GM18867 (cell line): ENCODE data around the gene SMARCD3.

Experiments
- ATAC-seq: cut with Tn5 transposase; IDR thresholded peaks from one replicate; pipeline ENCODE4 v1.9.1; 2021; ENCODE audit warnings: mild to moderate bottlenecking, moderate library complexity; ENCODE audit not compliant: unreplicated experiment

Gene SMARCD3

DNA sequence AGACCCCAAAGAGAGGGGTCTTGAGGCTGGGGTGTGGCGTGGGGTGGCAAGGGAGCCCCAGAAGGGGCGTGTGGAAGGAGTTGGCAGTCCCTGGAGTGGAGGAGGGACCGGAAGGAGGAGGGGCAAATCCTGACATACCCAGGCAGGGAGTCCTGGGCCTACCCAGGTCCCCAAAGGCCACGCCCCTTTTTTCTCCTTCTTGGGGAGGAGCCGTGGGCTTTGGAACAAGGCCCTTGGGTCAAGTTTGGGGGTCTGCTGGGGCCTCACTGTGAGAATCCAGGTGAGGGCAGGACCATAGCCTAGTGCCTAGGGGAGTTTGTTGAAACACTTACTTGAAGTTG lies 1.2 kb upstream of the SMARCD3 start:
- no peak for ATAC-seq

DNA sequence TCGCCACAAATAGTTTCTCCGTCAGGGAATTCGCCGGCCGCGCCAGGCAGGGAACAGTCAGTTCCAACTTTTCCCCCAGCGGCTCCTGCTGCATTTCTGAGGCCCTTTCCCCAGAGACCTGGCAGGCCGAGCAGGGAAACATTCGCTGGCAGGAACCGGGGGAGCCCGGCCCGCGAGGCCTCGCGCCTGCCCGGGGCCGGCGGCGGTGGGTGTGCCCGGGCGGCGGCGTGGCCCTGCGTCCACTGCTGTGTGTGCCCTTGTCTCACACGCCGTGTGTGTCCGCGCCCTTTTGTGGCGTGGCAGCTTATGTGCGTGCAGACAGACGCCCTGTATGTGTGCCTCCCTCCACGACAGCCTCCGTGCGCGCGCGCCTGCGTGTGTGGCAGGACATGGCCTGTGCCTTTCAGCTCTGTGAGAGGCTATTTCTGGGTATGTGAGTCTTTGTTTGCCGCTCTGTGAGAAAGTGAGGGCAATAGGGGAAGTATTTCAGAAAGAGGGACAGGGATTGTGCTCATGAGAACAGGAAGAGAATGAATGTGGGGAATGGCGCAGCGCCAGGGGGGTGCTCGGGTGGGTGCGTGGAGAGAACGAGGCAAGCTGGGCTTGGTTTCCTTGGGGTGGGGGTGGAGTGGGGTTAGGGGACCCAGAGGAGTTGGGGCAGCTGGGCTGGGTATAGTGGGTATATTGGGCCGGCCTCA lies 689 bp upstream of the SMARCD3 start:
- no peak for ATAC-seq

DNA sequence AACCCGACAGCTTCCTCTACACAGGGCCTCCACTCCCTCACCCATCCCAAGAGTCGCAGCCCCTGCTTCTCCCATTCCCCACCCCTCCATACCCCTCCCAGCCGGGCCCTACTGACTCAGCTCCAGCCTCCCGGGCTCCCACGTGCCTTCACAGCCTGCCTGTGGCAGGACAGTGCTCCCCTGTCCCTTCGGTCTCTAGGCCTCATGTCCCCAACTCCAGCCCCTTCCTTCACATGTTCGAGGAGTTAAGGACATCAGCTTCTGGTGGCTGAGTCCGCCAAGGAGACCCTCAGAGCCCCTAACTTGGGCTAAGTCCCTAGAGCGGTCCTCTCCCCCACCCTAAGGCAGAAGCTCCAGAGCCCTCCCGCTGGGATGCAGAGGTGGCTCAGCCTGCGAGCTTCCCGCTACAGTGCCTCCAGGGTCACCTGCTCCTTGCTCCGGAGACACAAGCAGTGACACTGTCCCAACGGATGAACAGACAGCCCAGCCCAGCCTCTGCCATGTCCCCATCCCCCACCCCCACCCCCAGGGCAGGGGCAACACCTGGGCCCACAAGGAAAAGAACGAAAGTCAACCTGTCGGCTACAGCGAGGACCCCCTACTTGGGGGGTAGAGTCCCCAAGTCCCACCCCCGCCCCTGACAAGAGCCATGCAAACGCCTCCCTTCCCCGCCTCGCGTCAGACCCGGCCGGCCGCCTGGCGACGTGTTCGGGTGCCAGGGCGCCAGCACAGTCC lies 716 bp downstream of the SMARCD3 start:
- no peak for ATAC-seq

DNA sequence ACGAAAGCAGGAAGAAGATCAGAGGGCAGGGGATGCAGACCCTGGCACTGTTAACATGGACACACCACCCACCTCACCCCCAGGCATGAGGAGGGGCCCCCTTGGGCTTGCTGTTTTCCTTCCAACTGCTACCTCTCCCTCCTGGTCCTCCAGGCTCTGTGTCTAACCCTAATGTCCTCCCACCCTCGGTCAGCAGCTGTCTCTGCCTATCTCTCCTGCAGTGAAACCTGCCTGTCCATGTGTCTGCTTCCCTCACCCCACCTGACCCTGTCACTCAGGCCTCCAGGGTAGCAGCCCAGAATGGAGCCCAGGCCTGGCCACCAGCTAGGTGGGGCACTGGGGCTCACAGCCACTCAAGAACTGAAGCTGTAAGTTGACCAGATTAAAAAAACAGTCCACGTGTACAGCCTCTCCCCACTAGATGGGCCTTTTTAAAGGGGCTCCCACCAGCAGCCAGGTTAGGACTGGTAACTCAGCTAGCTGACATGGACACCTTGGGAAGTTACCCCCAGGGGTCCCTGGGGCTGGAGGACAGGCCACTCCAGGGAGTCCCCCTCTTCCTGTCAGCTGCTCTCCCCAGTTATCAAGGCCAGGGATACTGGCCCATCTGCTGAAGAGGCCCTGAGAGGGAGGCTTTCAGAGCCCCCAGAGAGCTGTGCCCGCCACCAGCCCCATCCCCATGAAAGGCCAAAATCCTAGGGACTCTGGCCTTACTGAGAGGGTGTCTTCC lies 1.5 kb downstream of the SMARCD3 start:
- ATAC-seq = no peak

DNA sequence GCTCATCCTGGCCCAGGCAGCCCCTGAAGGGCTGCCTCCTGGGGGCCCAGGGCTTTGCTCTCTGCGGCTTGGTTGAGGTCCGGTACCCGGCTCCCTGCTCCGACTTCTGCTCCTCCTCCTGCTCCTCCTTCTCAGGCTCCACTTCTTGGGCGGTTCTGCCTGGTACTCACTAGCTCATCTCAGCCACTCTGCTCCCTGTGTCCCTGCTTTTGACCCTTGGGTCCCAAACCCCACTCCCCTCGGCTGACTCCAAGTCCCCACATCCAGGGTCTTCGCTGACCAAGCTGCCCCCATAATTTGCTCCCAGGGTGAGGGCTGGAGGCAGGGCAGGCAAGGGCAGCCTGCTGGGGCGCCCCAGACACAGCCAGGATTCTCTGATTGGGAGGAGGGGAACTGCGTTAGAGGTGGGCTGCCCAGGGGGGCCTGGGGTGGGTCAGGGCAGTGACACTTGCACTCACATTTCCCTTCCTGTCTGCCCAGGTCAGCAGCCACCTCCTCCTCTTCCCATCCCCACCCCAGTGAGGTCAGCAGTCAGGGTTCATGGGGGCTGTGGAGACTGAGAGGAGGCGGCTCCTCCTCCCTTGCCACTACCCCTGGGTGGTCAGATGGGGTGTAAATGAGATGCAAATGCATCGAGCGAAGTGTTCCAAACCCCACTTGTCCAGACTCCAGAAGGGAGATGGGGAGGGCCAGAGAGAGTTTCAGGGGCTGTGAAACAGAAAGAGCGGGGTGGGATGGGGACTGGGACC lies 2.2 kb downstream of the SMARCD3 start:
- ATAC-seq = no peak

DNA sequence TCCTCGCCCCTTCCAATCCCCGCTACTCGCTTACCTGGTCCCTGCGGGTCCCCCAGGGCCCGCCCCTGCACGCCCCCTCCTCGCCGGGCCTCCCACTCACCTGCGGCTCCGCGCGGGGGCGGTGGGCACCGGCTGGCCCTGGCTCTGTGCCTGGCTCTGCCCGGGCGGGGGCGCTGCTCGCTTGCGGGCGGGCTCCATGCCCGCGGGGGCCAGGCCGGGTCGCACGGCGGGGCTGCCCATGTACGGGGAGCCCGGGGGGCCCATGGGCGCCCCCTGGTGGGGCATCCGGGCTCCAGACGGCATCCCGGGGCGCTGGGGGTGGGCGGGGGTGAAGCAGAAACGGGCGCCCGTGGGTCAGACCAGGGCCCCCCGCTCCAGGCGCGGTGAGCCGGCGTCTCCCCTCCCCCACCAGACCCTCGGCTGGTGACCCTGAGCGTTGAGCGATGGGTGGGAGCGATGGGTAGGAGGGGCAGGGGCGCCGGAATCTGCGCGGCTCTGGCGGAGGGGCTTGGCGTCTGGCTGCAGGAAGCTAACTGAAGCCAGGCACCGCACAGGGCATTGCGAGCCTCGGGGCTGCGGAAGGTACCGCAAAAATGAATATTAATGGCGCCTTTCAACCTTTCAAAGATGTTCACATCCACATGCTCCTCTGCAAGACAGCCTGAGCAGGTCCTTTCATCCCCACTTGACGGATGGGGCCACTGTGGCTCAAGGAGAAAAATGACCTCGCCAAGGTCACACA lies 3.0 kb downstream of the SMARCD3 start:
- ATAC-seq = peak; percentile 44

DNA sequence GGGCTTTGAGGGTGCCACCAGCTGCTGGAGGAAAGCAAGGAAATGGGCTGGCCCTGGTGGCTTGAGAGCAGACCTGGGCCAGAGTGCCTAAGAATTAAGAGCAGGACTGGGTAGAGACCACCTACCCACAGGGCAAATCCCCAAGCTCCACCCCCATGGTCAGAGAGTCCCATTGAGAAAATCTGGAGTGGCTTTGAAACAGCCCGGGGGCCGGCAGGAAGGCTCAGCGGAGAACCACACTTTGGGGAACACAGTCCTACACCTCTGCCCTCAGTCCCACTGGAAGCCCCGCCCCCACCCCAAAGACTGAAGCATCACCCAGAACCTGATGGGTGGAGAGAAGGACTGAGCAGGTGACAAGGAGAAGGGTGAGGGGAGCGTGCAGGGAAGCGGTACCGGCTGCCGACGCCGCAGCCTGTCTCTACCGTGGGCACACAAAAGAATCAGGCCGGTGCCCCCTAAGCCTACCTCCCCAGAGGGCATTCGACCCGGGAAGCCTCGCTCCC lies 3.6 kb downstream of the SMARCD3 start:
- no peak for ATAC-seq

DNA sequence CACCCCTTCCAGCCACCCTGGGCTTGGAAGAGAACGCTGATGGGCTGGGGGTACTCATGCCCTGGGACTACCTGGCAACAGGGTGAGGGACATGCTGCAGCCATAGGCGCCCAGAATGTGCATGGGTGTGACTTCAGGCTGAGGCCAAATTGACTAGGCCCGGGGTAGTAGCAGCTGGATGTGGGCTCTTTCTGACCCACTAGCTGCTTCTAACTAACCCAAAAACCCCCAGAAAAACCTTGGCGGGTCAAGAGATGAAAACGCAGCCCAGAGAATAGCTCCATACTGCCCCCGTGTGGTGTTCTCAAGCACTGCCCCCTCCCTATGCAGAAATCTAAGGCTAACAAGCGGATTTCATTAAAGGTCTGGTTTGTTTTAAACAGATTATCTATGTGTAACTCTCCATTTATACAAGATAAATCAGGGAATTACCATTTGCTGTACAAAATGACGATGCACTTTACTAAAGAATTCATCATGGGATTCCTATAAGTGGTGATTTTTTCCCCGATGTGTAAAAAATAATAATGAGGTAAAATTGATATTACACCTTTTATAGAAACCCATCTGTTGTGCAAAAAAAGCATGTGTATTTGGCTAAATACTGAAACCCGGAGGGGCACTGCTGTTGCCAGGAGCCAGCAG lies 4.2 kb downstream of the SMARCD3 start:
- ATAC-seq = no peak

DNA sequence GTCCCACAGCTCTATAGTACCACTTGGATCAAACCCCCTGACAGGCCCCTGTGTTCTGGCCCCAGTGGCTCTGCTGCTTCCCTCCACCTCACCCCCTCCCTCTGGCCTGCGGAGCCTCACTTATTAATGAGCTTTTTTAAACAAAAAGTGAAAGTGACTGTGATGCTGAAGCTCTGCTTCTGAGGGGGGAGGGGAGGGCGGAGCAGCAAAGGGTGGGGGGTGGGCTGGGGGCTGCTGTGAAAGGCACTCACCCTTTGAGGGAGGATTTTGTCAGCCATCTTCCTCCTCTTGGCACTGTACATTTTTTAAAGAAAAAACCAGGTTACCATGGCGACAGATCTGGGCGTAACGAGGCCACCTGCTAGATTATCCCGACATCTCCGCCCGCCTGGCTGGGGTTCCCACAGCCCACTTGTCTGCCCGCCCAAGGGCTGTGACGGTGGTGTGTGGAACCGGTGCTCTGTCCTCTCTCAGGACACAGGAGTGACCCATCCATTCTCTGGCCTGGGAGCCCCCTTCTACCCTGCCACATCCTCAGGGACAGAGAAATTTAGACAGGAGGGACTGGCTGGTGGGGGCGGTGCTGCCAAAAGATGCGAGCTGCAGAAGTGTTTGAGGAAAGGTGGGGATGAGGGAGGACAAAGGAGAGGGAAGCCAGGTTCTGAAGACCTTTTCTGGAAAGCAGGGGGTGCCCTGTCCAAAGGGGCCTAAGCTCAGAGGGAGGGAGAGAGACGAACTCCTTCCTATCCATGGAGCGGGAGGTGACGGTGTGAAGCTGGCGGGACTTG lies 4.9 kb downstream of the SMARCD3 start:
- no peak for ATAC-seq

DNA sequence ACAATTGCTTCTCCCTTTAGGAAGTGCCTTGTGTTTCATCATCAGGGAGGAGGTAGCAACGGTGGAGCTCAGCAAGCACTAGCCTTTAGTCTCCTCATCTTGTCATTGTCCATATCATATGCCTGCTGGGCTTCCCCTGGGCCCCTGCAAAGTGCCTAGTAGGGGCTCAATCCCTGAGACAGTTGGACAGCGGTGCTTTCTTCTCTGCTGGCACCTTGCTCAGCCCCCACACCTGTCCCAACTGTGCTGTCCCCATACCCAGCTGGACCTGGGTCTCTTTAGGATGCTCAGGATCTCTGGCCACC lies 5.5 kb downstream of the SMARCD3 start:
- no peak for ATAC-seq

DNA sequence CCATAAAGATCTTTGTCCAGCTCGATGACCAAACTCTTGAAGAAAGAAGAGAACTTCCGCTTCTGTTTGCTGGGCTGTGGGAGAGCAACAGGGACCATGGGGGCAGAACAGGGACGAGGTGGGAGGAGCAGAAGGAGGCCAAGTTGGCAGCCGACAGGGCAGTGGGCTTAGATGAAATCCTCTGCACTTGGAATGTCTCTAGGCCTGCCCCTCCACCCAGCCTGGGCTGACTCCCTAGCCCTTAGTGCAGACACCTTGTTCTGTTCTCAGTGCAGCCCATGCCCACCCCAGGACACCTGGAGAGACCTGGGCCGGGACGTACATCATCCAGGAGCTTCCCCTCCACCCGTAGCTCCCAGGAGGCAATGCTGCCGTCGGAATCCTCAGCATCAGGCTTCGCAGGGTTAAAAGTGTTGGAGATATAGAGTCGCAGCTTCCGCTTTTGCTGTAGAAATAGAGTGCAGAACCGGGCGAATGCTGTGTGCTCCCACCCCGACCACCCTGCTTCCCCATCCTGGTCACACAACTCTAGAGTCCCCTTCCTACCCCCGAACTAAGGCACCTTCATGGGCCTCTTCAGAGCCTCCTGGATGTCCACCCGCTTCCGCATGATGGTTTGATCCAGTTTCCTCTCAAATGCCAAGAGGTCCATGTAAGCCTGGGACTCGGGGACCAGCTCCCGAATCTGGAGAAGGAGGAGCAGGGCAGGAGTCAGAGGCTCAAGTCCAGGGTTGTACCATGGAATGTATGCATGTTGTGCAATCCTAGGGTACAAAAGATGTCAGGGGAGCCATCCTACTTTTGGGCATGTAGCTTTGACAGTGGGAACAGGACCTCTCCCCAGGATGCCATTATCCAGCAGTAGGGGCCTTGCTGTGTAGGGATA lies 6.1 kb downstream of the SMARCD3 start:
- no peak for ATAC-seq

DNA sequence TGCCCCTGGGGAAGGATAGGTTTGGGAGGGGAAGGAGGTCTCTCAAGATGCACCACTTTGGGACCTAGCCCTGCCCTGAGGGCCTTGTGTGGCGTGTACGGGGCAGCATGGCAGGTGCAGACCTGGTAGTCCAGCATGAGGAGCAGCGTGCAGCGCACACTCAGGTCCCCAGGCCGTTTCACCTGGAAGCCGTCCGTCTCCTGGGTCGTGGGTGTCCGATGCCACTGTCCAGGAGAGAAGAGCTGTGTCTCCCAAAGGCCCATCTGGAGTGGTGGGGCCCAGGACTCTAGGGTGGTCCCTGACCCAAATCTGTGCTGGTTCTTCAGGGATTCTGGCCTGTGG lies 6.8 kb downstream of the SMARCD3 start:
- no peak for ATAC-seq

DNA sequence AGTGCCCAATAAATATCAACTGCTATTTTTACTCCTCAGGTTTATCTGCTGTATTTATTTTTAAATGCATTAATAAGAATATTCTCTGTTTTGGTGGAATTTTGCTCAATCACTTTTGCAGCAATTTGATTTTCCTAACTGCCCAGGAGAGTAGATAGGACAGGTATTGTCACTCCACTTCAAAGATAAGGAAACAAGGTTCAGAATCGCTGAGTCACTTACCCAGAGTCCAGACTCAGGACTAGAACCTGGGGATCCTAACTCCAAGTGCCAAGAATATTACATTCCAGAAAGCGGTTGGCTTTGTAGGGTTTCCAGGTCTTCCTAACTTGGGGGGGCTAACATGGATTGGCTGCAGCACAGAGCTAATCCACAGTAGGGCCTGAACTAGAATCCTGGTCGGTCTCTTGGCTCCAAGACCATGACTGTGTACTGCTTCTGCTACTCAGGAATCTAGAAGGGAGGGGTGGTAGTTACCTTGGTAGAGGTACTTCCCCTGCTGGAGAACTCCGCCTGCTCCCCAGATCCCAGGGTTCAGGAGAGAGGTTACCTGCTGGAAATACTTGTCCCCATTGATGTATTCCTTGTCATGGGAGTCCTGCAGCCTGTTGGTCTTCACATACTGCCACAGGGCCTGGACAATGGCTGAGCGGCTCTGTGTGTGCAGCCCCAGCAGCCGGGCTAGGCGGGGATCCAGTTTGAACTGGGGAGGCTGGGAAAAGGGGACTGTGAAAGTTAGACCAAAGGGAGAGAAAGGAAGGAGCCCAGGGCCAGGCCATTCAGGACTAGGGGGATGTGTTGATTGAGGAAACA lies 7.3 kb downstream of the SMARCD3 start:
- ATAC-seq = no peak

DNA sequence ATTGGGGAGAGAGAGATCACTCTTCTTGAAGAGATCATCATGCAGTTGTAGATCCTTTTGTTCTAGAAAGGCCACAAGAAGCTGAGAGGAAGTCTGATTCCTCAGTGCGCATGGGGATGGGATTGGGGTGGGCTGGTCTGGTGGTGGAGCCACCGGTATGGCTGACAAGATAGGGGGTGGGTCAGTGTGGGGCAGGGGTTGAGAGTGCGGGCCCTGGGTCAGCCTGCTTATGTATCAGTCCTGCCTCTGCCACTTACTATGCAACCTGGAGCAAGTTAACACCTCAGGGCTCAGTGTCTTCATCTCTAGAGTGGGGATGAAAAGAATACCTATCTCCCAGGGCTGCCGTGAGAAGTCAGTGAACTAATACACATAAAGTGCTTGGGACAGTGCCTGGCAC lies 8.0 kb downstream of the SMARCD3 start:
- no peak for ATAC-seq

DNA sequence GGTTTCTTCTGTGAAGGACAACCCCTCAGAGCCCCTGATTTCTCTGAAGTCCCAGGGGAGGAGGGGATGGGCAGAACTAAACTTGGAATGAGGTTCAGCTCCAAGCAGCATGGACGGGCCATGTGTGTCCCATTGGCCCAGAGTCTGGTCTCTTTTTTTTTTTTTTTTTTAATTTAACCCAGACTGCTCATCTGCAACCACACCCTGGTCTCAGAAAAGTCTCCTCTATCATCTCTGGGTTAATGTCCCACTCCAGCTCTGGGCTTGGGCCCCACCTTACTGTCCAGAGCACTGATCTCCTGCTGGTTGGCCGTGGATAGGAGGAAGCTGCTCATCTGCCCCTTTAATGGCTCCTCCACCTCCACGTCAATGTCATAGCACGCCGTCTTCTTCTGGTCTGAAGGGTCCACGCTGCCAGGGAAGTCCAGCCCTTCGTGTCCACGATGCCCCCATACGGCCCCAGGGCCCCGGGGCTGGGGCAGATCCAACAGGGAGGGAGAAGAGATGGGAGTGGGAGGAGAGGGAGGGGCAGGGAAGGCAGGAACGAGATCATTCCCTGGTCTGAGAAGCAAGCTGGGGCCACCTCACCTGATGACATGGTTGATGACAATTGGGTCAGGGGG lies 8.5 kb downstream of the SMARCD3 start:
- ATAC-seq = no peak

DNA sequence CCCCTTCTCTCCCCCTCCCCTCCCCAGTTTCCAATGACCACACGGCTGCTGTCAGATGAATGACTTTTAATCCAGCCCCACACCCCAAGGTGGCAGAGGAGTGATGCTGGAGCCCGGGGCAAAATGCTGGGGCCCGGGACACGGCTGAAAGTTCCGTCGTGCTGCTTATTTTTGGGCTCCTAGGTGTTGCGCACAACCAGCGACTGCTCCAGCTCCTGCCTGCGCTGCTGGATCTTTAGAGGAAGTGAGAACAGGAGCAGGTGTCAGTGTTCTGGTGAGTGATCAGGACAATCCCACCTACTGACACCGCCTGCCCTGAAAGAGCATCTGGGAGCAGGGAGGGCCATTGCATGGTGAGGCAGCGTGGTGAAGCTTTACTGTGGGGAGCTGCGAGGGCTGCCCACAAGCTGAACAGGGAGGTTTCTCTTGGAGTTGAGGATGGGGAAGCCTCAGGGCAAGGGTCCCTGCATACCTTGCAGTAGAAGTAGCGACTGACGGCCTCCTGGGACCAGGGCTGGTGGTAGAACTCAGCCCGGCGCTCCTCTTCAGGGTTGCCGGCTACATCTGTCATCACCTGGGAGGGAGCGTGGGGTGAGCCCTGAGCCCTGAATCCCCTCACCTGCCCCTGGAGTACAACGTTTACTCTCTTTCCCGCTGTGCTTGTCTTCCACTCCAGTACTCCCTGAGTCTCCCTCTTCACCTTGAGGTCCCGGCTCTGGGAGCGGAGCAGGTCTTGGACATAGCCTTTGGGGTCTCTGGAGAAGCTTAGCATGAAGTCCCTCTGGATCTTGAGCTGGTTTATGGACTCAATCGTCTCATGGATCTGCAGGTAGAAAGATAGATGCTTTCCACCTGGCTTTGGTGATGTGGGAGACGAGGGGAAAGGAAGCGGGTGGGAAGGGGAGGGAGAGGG lies 9.3 kb downstream of the SMARCD3 start:
- ATAC-seq = no peak
